Hepatocyte (in vitro differentiated cells): ENCODE measurements around the gene RIC1.

Source experiments
- CTCF ChIP-seq: fragments of 200-600 bp; sonication (generic); IDR thresholded peaks from 2 replicates; pipeline ENCODE4 v1.5.1; 2016; ENCODE audit warnings: antibody characterized with exemption, mild to moderate bottlenecking; ENCODE audit not compliant: poor library complexity
- EZH2 ChIP-seq: fragments of 200-600 bp; sonication (generic); IDR thresholded peaks from 2 replicates; pipeline ENCODE4 v1.6.1; 2016; ENCODE audit warnings: antibody characterized with exemption, mild to moderate bottlenecking, borderline replicate concordance
- EZH2phosphoT487 ChIP-seq: fragments of 200-600 bp; sonication (generic); IDR thresholded peaks from one replicate; pipeline ENCODE4 v1.6.1; 2018; ENCODE audit warnings: antibody characterized with exemption, mild to moderate bottlenecking, low read depth, moderate library complexity; ENCODE audit not compliant: unreplicated experiment, severe bottlenecking

GRCh38 chr9:5650356-5651105 is 21.6 kb downstream of the RIC1 start:
- TF ChIP-seq CTCF (no peak), EZH2 (no peak), EZH2phosphoT487 (no peak)
